GM13977 (cell line): ENCODE data around the gene MAP4K1.

Experiments
- DNase-seq: peaks from one replicate; pipeline ENCODE4 v3.0.0; 2012; ENCODE audit warnings: low spot score
- in situ Hi-C: fragments of 300-500 bp; cut with MboI; formaldehyde crosslinking; loops from one replicate; pipeline ENCODE4 v1.12.0; 2022; ENCODE audit warnings: low sequenced_read_pairs, low pct_unique_long_range_greater_than_20kb, mixed read lengths, inconsistent platforms; ENCODE audit not compliant: unreplicated experiment
- TF ChIP-seq, protein P1 (sequence below): IDR thresholded peaks from 2 replicates; pipeline ENCODE4 v1.5.1; 2012; ENCODE audit warnings: mild to moderate bottlenecking, control low read depth; ENCODE audit not compliant: insufficient read depth; ENCODE audit errors: extremely low read depth, missing control alignments

The MAP4K1 gene

DNA sequence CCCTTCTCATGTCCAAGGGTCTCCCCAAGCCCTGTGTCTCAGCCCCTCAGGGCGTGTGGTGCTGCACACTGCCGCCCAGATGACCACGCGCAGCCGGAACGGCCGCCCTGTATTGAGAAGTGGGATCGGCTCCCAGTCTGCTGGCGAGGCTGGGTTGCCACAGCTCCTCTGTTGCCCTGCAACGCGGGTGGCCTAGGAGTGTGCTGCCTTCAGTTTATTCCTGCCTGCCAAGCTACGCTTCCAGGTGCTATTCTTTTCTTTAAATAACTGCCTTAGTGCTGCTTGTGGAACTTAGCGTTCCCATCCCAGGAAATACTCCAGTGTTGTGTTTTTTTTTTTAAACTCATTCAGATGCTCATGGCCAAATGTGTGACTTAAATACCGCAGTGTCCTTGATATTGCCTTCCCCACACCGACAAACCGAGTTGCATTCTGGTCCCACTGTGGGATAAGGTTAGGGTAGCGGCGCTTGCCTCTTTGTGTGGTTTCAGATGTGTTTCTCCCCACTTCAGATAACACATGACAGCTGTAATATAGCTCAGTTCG is 46.3 kb upstream of the MAP4K1 start:
- in situ Hi-C loops, result no loop called here
- no peak for DNase-seq
- TF ChIP-seq, protein P1, sequence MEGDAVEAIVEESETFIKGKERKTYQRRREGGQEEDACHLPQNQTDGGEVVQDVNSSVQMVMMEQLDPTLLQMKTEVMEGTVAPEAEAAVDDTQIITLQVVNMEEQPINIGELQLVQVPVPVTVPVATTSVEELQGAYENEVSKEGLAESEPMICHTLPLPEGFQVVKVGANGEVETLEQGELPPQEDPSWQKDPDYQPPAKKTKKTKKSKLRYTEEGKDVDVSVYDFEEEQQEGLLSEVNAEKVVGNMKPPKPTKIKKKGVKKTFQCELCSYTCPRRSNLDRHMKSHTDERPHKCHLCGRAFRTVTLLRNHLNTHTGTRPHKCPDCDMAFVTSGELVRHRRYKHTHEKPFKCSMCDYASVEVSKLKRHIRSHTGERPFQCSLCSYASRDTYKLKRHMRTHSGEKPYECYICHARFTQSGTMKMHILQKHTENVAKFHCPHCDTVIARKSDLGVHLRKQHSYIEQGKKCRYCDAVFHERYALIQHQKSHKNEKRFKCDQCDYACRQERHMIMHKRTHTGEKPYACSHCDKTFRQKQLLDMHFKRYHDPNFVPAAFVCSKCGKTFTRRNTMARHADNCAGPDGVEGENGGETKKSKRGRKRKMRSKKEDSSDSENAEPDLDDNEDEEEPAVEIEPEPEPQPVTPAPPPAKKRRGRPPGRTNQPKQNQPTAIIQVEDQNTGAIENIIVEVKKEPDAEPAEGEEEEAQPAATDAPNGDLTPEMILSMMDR, result no peak

DNA sequence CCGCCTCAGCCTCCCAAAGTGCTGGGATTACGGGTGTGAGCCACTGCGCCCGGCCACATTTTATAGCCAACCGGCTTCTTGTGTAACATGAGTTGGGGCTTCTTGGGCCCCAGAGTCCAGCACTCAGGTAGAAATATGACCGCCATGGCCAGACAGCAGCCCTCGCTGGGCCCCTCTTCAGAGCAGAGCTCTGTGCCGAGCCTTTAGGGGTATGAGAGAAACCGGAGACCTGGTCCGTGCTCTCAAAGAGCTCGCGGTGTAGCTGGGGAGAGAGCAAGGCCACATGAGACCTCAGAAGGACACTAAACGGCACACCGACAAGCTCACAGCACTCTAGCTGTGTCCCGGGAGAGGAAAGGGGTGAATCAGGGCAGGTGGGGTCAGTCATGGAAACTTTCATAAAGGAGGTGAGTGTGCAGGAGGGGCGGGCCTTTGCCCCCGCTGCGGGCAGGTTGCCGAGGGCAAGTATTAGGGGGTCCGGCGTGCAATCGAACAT is 45.5 kb upstream of the MAP4K1 start:
- in situ Hi-C loops, result no loop called here
- no peak for DNase-seq
- TF ChIP-seq, protein P1, result no peak

DNA sequence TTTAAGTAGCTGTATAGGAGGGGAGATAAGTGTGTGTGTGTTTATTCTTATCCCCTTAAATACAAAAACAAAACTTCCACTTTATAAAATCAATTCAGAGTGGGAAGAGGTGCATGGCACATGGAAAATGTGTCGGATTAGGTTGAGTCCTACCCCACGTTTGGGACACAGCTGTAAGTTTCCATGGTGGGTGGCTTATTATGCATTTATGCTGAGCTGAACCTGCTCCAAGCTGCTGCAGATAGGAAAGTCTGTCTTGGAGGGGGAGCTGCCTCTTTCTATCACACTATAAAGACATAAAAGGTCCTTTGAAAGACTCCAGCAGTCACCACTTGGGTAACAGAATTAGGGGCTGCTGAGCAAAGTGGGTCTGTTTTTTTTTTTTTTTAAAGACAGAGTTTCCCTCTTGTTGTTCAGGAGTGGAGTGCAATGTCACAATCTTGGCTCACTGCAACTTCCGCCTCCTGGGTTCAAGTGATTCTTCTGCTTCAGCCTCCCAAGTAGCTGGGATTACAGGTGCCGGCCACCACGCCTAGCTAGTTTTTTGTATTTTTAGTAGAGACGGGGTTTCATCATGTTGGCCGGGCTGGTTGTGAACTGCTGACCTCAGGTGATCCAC is 44.9 kb upstream of the MAP4K1 start:
- DNase-seq, result no peak
- TF ChIP-seq, protein P1, result no peak
- in situ Hi-C loops, result no loop called here

DNA sequence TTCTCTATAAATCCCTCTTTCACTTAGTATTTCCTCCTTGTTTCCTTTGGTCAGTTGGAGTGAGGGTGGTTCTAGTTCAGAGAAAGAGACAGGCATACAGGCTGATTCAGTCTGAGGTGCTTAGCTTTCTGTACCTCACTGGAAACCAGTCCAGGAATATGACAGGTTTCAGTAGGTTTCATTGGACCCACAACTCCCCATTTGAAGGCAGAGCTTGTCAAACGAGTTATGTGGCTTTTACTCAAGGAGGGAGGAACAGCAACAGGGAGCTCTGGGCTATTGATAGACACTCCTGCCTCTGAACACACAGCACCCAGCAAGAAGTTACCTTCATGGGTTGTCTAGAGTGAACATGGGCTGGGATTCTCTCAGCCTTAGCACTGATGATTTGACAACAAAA is 44.2 kb upstream of the MAP4K1 start:
- DNase-seq, result no peak
- TF ChIP-seq, protein P1, result no peak
- in situ Hi-C loops, result no loop called here

DNA sequence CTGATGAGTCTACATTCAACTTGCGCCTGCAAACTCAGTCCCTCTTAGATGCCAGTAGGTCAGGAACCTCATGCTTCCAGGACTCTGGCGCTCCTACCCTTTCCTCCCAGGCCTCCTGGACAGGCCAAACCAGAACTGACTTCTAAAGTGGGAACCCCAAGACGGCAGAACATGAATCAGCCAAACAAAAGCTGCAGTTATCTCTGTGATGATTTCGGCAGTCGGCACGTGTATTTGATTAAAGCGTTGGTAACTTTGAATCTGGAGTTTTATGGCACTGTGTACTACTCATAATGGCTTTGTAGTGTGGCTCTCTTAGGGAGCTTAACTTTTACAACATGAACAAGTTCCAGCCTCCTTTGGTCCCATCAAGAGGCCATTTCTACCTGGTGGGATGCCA is 43.4 kb upstream of the MAP4K1 start:
- TF ChIP-seq, protein P1, result no peak
- in situ Hi-C loops, result no loop called here

DNA sequence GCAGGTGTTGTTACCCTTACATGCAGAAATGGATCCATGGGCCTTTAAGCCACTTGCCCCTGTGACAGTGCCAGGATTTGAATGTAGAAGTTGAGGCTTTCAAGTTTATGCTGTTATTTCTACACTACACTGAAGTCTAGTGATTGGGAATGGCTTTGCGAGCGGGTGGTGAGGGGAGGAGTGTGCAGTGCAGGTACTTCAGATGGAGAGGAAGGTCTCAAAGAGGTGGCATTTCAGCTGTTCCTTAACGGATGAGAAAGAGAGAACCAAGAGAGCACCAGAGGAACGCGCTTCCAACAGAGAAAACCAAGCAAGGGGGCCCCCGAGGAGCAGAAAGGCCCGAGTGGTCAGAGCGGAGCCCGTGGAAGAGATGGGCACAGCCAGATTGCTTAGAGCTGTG is 43.0 kb upstream of the MAP4K1 start:
- DNase-seq, result no peak
- in situ Hi-C loops, result no loop called here
- TF ChIP-seq, protein P1, result no peak

More for the DNA sequence above, 43.4 kb upstream of the MAP4K1 start:
- no peak for DNase-seq
